Stimulated activated CD4-positive, alpha-beta T cell treated with anti-CD3 and anti-CD28 coated beads, Interleukin-15, amount 100 ng/mL, for 48 hours (primary cell): ENCODE data around the gene LYRM4.

Experiments used
- DNase-seq, 2 donors: peaks; one replicate each; pipeline ENCODE4 v3.0.0-alpha.2; 2020; ENCODE audit warnings: low read depth in 2 of 2

The LYRM4 gene

DNA sequence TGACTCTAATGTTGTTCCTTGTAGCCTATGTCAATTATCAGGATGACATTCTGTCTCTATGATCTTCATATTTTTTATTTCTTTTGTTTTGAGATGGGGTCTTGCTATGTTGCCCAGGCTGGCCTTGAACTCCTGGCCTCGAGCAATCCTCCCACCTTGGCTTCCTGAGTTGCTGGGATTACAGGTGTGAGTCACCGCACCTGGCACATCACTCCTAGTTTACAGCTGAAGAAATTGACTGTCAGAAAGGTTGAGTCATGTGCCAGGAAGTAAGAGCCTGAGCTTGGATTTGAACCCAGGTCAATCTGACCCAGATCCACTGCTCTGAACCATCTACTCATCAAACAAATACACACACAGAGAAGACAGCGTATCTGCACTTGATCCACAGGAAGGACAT is 161.2 kb downstream of the LYRM4 start:
- no peak for DNase-seq

DNA sequence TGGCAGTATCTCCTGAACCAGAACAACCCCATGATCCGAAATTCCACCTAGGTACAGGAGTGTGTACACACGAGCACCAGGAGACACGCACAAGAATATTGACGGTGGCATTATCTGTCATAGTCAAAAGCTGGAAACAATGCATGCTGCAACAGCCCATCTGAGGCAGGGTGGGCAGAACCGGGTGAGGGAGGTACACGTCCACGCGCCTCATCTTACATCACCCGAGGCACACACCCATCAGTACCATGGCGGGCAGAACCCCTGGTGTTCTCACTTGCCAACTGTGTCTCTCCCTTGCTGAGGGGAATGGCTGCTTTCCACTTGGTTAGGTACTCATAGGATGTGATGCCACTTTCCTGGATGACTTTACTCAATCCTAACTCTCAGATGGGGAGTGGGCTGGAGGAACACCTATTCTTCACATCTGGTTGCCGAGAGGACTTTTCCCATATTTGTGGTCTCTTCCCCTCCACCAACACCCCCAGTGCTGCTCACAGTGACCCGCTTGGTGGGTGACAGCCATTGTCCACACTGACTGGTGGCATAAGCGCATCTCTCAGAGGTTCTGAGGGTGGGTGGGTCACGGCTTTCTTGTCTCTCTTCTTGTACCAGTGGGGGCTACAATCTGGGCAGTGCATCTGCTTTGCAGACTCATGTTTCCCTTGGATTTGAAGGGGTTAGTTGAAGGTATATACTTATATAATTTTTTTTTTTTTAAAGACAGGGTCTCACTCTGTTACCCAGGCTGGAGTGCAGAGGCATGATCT is 162.1 kb downstream of the LYRM4 start:
- no peak for DNase-seq

DNA sequence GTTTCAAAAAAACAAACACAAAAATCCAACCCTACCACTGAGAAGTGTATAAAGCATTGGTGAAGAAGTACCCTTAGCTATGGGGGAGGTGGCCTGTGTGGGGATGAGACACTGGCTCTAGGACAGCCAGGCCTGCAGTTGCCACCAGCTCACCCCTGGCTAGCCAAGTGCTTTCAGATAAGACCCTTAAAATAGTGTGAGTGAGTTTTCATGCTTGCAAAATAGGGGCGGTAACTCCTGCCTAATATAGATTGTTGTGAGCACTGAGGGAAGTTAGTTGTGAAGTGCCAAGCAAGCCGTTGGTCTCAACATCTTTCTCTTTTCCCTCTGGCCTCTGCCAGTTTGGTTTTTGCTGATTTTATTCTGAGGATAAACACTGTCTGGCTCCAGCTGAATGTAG is 164.3 kb downstream of the LYRM4 start:
- DNase-seq, result no peak

DNA sequence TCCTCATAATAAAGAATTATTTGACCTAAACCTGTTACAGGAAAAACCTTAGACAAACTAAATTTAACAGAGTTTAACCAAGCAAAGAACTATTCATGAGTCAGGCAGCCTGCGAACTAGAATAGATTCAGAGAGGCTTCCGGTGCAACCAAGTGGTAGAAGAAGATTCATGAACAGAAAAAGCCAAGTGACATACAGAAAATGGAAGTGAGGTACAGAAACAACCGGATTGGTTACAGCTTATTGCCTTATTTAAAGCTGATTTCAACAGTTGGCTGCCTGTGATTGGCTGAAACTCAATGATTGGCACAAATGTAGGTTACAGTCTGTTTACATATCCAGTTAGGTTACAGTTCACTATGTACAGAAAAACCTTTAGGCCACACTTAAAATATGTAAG is 165.5 kb downstream of the LYRM4 start:
- DNase-seq, result no peak

DNA sequence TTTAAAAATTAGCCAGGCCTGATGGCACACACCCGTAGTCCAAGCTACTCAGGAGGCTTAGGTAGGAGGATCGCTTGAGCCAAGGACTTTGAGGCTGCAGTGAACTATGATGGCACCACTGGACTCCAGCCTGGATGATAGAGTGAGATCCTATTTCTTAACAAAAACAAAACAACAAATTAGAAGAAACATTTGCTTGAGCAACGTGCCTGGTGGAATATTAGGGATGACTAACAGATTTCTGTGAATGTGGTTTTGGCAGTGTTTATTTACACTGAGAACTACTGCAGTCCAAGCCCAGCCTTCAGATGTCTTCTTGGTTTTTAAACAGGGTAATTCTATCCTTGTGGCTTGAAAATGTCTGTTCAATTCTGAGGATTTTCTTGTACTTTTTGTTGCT is 166.4 kb downstream of the LYRM4 start:
- no peak for DNase-seq

DNA sequence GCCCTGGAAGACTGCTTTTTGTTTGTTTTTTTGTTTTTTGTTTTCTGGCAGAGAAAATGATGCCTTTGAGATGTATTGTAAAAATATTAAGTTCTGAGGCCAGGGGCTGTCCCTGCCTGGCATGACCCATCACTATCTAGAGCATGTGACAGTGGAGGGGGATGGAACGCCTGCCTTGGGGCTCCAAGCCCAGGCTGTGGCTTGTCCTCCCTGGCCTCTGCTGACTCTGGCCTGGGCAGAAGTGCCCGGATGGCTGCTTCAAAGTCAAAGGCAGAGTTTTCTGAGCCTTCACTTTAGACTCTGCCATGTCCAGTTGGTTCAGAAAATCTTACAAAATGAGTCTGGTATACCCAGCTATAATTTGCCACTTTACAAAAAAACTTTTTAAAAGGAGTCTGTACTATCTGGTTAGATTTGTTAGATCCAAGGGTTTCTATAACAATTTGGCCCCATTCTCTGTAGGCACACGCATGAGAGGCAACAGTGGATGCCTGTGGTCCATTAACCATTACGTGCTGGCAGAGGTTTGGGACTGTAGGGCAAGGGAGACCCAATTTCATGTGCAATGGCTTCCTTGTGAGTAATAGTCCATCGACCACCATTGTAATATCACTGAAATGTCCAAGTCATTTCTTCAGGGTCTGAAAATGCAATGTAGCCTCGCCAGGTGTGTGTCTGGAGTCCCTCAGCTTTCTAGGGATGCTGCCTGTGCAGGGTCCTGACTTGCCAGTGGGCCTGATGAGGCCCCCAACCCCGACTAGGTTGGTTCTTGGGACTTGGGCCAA is 167.3 kb downstream of the LYRM4 start:
- DNase-seq, result no peak

GRCh38 chr6:5091210-5092069 is 169.3 kb downstream of the LYRM4 start:
- DNase-seq, result no peak

DNA sequence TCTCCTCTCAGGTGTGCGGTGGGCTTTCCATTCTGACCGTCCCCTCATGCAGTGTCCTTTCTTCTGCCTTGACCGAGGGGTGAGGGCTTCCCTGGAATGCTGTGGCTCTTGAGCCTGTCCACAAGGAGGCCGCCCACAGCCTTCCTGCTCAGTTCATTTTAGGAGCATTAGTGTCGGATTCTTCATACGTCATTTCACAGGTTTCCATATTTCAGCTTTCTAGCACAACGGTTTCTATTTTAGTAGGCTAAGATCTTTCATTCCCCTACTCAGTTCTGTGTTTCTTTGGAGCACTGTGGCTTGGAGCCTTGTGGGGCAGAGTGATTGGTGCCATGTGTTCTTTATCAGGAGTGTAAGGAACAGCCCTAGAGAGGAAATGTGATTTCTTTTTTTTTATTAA is 170.1 kb downstream of the LYRM4 start:
- DNase-seq, result no peak

GRCh38 chr6:5089481-5090438 is 171.0 kb downstream of the LYRM4 start:
- DNase-seq, result no peak

GRCh38 chr6:5088780-5089179 is 172.0 kb downstream of the LYRM4 start:
- DNase-seq, result no peak

GRCh38 chr6:5087389-5087788 is 173.4 kb downstream of the LYRM4 start:
- no peak for DNase-seq

GRCh38 chr6:5086294-5086890 is 174.4 kb downstream of the LYRM4 start:
- no peak for DNase-seq

GRCh38 chr6:5085648-5086293 is 175.0 kb downstream of the LYRM4 start:
- DNase-seq, result no peak

DNA sequence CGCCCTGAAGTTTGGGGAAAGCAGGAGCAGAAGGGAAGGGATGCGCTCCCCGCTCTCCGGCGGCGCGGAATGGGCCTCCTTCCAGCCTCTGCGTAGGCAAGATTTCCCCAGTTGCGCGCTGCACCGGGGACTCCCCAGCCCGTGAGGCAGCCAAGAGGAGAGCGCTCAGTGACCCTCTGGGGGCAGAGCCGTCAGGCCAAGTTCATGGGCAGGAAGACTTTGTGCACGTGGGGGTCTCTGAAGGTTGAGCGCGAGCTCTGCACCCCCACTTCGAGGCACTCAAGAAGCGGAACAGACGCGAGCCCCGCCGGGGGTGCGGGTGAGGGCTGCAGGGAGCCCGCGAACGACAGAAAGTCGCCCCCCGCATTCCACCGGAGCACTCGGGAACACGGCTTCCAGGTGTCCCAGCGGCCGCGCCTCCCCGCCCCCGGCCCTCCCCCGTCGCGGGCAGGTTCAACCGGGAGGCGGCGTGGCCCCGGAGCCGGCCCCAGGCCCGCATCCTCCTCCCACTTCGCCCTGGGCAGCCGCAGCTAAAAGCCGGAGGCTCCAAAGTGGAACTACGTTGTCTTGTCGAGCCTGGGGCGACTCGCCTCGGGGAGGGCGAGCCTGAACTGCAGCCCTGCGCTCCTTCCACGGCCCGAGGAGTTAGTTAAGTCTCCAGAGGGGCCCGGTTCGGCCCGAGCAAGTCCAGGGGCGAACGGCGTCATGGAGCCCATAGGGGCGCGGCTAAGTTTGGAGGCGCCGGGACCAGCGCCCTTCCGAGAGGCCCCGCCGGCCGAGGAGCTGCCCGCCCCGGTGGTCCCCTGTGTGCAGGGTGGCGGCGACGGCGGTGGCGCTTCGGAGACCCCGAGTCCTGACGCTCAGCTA is 175.7 kb downstream of the LYRM4 start, which contains the start of gene PPP1R3G:
PPP1R3G (plus strand) TSS at position 561 of the 867 bp plus-strand sequence; CDS start at position 706, 145 bp downstream.
- no peak for DNase-seq

- DNase-seq, result no peak
Measured at GRCh38 chr6:5084360-5084780, 176.4 kb downstream of the LYRM4 start.

DNA sequence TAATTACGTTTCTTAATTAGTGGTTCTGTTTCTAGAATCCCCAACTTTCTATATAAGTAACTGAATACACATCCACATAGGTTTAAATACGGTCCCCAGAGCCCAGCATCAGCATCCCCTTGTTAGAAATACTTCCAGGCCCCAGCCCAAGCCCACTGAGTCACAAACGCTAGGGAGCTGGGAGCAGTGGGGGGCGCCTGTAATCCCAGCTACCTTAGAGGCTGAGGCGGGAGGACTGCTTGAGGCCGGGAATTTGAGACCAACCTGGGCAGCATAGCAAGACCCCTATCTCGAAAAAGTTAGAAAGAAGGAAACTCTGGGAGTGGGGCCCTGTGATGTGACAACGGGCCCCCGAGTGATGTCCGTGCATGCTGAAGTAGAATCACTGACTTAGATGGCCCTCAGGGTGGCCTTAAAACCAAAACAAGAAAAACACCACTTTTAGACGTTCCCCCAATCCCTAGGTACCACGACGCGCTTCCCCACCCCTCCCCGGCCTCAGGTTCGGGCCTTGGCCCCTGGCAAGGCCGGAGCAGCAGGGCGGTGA is 176.9 kb downstream of the LYRM4 start:
- DNase-seq, result no peak

DNA sequence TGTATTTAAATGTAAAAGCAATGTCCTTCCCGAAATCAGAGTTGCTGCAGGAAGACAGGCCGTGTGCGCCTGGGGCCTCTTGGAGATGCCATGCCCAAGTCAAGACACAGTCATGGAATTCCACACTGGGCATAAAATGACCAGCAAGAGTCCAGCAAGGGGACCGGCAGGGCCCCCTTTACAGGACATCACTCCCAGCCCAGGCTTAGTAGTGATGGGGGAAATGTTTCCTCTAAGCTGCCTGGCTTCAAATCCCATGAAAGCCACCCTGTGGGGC is 177.5 kb downstream of the LYRM4 start:
- DNase-seq, result no peak

DNA sequence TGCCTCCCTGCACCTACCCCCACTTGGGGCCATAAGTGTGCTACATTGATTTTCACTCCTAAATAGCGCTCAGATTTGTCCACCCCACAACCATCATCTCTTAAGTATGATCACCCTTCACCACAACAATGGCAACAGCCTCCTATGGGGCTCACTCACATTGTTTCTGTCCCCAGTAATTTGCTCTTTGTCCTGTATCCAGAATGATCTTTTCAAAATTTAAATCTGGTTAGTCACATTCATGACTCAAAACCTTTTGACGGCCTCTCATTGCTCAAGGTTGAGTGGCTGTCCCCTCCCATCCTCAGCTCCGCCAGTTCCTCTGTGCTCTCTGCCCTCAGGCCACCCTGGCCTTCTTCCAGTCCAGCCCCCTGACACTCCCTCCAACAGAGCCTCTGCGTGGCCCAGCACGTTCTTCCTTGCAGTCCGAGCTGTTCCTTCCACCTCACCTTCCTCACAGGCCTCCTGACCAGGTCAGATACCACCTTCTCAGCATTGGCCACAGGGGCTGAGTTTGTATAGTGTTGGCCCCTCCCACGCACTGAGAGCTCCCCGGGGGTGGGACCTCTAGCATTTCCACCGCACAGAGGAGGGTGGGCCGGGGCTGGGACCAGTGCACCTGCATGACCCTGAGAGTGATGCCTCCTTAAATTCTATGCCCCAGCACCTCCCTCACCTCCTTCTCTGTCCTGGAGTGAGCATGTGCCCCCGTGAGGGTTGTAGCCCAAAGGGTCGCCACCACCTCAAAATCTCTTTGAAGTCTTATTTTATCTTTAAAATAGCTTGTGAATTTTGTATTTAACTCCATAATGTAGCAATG is 178.1 kb downstream of the LYRM4 start:
- DNase-seq, result no peak
